HL-60 (cell line): Measurements from ENCODE around the gene MYO3B.

ENCODE experiments used
- GABPA ChIP-seq: IDR thresholded peaks from 2 replicates; pipeline ENCODE4 v1.6.1; 2012; ENCODE audit warnings: low read depth
- TF ChIP-seq, protein P1 (sequence below): IDR thresholded peaks from 2 replicates; pipeline ENCODE4 v1.6.1; 2012; ENCODE audit warnings: low read depth; ENCODE audit not compliant: insufficient replicate concordance

DNA sequence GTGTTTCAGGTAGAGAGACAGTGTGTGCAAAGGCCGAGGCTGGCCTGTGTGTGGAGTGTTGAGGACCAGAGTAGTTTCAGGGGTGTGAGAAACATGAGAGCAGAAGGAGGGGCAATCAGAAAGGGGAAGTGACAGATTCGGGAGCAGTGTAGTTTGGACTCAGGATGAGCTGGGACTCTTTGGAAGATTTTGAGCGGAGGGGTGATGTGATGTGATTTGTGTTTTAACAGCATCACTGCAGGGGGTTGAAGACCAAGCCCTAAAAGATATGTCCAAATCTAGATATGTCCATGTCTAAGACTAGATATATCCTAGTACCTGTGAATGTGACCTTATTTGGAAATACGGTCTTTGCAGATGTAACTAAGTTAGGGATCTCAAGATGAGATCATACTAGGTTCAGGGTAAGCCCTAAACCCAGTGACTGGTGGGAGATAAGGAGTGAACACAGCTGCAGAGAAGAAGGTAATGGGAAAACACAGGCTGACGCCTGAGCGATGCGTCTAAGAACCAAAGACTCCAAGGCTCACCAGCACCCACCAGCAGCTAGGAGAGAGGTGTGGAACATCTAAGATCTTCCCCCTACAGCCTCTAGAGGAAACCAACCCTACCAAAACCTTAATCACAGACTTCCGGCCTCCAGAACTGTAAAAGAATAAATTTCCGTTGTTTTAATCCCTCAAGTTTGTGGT lies 38.5 kb upstream of the MYO3B start:
- TF ChIP-seq GABPA: no peak
- TF ChIP-seq, protein P1, sequence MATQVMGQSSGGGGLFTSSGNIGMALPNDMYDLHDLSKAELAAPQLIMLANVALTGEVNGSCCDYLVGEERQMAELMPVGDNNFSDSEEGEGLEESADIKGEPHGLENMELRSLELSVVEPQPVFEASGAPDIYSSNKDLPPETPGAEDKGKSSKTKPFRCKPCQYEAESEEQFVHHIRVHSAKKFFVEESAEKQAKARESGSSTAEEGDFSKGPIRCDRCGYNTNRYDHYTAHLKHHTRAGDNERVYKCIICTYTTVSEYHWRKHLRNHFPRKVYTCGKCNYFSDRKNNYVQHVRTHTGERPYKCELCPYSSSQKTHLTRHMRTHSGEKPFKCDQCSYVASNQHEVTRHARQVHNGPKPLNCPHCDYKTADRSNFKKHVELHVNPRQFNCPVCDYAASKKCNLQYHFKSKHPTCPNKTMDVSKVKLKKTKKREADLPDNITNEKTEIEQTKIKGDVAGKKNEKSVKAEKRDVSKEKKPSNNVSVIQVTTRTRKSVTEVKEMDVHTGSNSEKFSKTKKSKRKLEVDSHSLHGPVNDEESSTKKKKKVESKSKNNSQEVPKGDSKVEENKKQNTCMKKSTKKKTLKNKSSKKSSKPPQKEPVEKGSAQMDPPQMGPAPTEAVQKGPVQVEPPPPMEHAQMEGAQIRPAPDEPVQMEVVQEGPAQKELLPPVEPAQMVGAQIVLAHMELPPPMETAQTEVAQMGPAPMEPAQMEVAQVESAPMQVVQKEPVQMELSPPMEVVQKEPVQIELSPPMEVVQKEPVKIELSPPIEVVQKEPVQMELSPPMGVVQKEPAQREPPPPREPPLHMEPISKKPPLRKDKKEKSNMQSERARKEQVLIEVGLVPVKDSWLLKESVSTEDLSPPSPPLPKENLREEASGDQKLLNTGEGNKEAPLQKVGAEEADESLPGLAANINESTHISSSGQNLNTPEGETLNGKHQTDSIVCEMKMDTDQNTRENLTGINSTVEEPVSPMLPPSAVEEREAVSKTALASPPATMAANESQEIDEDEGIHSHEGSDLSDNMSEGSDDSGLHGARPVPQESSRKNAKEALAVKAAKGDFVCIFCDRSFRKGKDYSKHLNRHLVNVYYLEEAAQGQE: no peak
